Left lung (tissue), 10 donors: ENCODE data around the gene MINDY1. TPM values are rescaled to one million over a fixed set of nuclear protein-coding genes. Genes with fewer than 3 reads are reported as not detected.

Source experiments
- ATAC-seq: fragments of 200-7000 bp; cut with Tn5 transposase; one replicate; pipeline ENCODE4 v1.9.1; 2020; ENCODE audit warnings: moderate library complexity
- DNase-seq, 4 donors: peaks; one replicate each; pipeline ENCODE4 v3.0.0-alpha.2; 2013 to 2020
- H3K27ac ChIP-seq, 2 donors: fragments of 200-600 bp; sonication (generic) in 1 of 2; one replicate each; pipeline versions ENCODE4 v1.5.0 to v1.8.0; 2020 to 2021
- H3K27me3 ChIP-seq, 2 donors: fragments of 200-600 bp; sonication (generic) in 1 of 2; one replicate each; pipeline versions ENCODE4 v1.5.0 to v1.8.0; 2020 to 2021
- H3K36me3 ChIP-seq, 2 donors: fragments of 200-600 bp; sonication (generic) in 1 of 2; one replicate each; pipeline versions ENCODE4 v1.5.0 to v1.8.0; 2020 to 2021
- H3K4me1 ChIP-seq, 2 donors: fragments of 200-600 bp; one replicate each; pipeline ENCODE4 v1.8.0; 2021
- H3K4me3 ChIP-seq, 2 donors: fragments of 200-600 bp; sonication (generic) in 1 of 2; one replicate each; pipeline versions ENCODE4 v1.5.0 to v1.8.0; 2020 to 2021; ENCODE audit warnings: mild to moderate bottlenecking in 1 of 2
- H3K9me3 ChIP-seq, 2 donors: fragments of 200-600 bp; sonication (generic) in 1 of 2; one replicate each; pipeline versions ENCODE4 v1.5.0 to v1.8.0; 2020 to 2021
- intact Hi-C, 2 donors: fragments of 100-400 bp; cut with DNase I; formaldehyde crosslinking; loops; one replicate each; pipeline versions ENCODE4 v1.11.2 to v1.14.2; 2022
- polyA plus RNA-seq, 6 donors: library from polyadenylated mRNA; unstranded; fragments of 120-200 nt; gene quantifications; one replicate each; pipeline ENCODE4 v1.2.1, GENCODE V29; 2013; ENCODE audit not compliant: insufficient read length in 6 of 6
- total RNA-seq, 2 donors: library from RNA; stranded (reverse); fragmentation: NEBNext Ultra II Directional; extraction: Animal tissue kit (Norgen Biotek cat#: 25700); gene quantifications; one replicate each; pipeline ENCODE4 v1.2.1, GENCODE V29; 2021
- TF ChIP-seq, protein P1 (sequence below), 2 donors: fragments of 200-600 bp; sonication (generic) in 1 of 2; IDR thresholded peaks; one replicate each; pipeline versions ENCODE4 v1.5.0 to v1.8.0; 2021; ENCODE audit warnings: antibody characterized with exemption in 2 of 2
- donor health status: DM: no; HTN: yes; CAD: no.
- donor health status: DM: no; HTN: no; CAD: no.

MINDY1 gene
- total and polyA plus RNA-seq, 8 donors, result 26.0 to 53.8 (median 45.2) TPM

- DNase-seq (no peak), ATAC-seq (no peak)
- TF ChIP-seq, protein P1, sequence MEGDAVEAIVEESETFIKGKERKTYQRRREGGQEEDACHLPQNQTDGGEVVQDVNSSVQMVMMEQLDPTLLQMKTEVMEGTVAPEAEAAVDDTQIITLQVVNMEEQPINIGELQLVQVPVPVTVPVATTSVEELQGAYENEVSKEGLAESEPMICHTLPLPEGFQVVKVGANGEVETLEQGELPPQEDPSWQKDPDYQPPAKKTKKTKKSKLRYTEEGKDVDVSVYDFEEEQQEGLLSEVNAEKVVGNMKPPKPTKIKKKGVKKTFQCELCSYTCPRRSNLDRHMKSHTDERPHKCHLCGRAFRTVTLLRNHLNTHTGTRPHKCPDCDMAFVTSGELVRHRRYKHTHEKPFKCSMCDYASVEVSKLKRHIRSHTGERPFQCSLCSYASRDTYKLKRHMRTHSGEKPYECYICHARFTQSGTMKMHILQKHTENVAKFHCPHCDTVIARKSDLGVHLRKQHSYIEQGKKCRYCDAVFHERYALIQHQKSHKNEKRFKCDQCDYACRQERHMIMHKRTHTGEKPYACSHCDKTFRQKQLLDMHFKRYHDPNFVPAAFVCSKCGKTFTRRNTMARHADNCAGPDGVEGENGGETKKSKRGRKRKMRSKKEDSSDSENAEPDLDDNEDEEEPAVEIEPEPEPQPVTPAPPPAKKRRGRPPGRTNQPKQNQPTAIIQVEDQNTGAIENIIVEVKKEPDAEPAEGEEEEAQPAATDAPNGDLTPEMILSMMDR (IDR thresholded peaks at IDR 0.05), result no peak
- no peaks in the 10 kb centered on the region for H3K27me3 ChIP-seq
- peaks cover 0 to 100% of the 10 kb centered on the region in 2 donors for H3K36me3 ChIP-seq
- H3K4me3 ChIP-seq, result no peak overlapping the region
- intact Hi-C loops, result no loop called here
- H3K9me3 ChIP-seq, result no peaks in the 10 kb centered on the region
- no peak overlapping the region for H3K27ac ChIP-seq
- H3K4me1 ChIP-seq, result peaks cover 0 to 7% of the 10 kb centered on the region in 2 donors
Measured at GRCh38 chr1:150961756-150962155, 44.9 kb downstream of the MINDY1 start.

DNA sequence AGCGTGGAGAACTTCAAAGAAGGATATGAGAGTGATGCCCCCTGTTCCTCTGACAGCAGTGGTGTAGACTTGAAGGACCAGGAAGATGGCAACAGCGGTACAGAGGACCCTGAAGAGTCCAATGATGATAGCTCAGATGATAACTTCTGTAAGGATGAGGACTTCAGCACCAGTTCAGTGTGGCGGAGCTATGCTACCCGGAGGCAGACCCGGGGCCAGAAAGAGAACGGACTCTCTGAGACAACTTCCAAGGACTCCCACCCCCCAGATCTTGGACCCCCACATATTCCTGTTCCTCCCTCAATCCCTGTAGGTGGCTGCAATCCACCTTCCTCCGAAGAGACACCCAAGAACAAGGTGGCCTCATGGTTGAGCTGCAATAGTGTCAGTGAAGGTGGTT, 46.1 kb downstream of the MINDY1 start:
- Histone ChIP-seq H3K4me1 (peaks cover 0 to 7% of the 10 kb centered on the region in 2 donors), H3K9me3 (no peaks in the 10 kb centered on the region), H3K4me3 (no peak overlapping the region), H3K36me3 (peaks cover 0 to 100% of the 10 kb centered on the region in 2 donors), H3K27me3 (no peaks in the 10 kb centered on the region), H3K27ac (no peak overlapping the region)
- no peak for ATAC-seq
- intact Hi-C loops, result no loop called here
- no peak for DNase-seq
- TF ChIP-seq, protein P1 (IDR thresholded peaks at IDR 0.05), result no peak

DNA sequence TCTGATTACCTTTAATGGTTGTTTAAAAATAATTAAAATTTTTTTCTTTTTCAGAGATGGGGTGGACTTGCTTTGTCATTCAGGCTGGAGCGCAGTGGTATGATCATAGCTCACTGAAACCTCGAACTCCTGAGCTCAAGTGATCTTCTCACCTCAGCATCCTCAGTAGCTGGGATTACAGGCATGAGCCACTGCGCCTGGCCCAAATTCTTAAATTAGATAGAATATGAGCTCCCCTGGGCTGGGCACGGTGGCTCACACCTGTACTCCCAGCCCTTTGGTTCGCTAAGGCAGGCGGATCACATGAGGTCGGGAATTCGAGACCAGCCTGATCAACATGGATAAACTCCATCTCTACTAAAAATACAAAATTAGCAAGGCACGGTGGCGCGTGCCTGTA, 49.0 kb downstream of the MINDY1 start:
- intact Hi-C loops, result no loop called here
- TF ChIP-seq, protein P1 (IDR thresholded peaks at IDR 0.05), result no peak
- no peak for ATAC-seq

DNA sequence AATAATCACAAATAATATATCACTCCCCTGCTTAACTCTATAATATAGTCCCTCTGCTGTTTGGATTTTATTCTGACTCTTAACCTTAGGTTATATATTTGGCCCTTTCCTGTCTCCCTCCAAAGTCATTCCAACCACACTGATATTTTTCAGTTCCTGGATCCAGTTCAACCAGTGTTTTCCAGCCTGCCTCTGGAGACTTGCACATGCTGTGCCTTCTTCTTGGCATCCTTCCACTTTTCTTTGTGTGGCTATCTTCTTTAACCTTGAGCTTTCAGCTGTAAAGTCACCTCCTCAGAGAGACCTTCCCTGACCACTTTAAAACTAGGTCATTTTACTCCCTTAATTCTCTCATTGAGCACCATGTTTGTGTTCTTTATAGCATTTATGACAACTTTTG, 51.4 kb downstream of the MINDY1 start:
- H3K4me3 ChIP-seq, result no peak overlapping the region
- no peaks in the 10 kb centered on the region for H3K4me1 ChIP-seq
- H3K36me3 ChIP-seq, result peaks cover 0 to 100% of the 10 kb centered on the region in 2 donors
- ATAC-seq (no peak), DNase-seq (no peak)
- no peaks in the 10 kb centered on the region for H3K9me3 ChIP-seq
- TF ChIP-seq, protein P1 (IDR thresholded peaks at IDR 0.05), result no peak
- H3K27ac ChIP-seq, result no peak overlapping the region
- intact Hi-C loops, result no loop called here
- H3K27me3 ChIP-seq, result no peaks in the 10 kb centered on the region

More for the DNA sequence above, 49.0 kb downstream of the MINDY1 start:
- peaks cover 0 to 5% of the 10 kb centered on the region in 2 donors for H3K4me1 ChIP-seq
- no peak overlapping the region for H3K27ac ChIP-seq
- no peak overlapping the region for H3K4me3 ChIP-seq
- no peaks in the 10 kb centered on the region for H3K27me3 ChIP-seq
- no peaks in the 10 kb centered on the region for H3K9me3 ChIP-seq
- peaks cover 0 to 100% of the 10 kb centered on the region in 2 donors for H3K36me3 ChIP-seq
- DNase-seq, result no peak

- TF ChIP-seq, protein P1 (IDR thresholded peaks at IDR 0.05), result no peak
- Histone ChIP-seq H3K4me3 (no peak overlapping the region), H3K4me1 (no peaks in the 10 kb centered on the region), H3K9me3 (no peaks in the 10 kb centered on the region), H3K27ac (no peak overlapping the region), H3K27me3 (no peaks in the 10 kb centered on the region), H3K36me3 (peaks cover 0 to 100% of the 10 kb centered on the region in 2 donors)
- intact Hi-C loops, result no loop called here
- DNase-seq, result no peak
- no peak for ATAC-seq
Measured at GRCh38 chr1:150954708-150955107, 52.0 kb downstream of the MINDY1 start.

Other genes starting within 250 kb of the MINDY1 start
- 100 to 1,000 TPM; 320 to 473 TPM for gene CTSS, start 241.1 kb downstream of the MINDY1 start, total RNA-seq
- gene CTSS, start 241.1 kb downstream of the MINDY1 start, polyA plus RNA-seq, result 10 to 100 TPM; 21.1 to 32.6 (median 27.1) TPM
- gene CTSK, start 198.6 kb downstream of the MINDY1 start, total RNA-seq, result 10 to 100 TPM; 19.9 to 54.5 TPM
- gene CTSK, start 198.6 kb downstream of the MINDY1 start, polyA plus RNA-seq, result 10 to 100 TPM; 28.7 to 46.8 (median 36.0) TPM
- gene ARNT, start 130.3 kb downstream of the MINDY1 start, total RNA-seq, result 10 to 100 TPM; 42.9 to 49.8 TPM
- 10 to 100 TPM; 75.9 to 88.0 (median 79.7) TPM for gene ARNT, start 130.3 kb downstream of the MINDY1 start, polyA plus RNA-seq
- not detected for gene CTXND2, start 119.8 kb downstream of the MINDY1 start, total RNA-seq
- gene CTXND2, start 119.8 kb downstream of the MINDY1 start, polyA plus RNA-seq, result under 1 TPM in 1 of 6 donors, not detected in 5; 0.15 TPM
- 10 to 100 TPM; 33.1 to 49.7 TPM for gene SETDB1, start 80.5 kb downstream of the MINDY1 start, total RNA-seq
- gene SETDB1, start 80.5 kb downstream of the MINDY1 start, polyA plus RNA-seq, result 10 to 100 TPM; 83.6 to 96.6 (median 91.9) TPM
- 100 to 1,000 TPM; 325 to 359 TPM for gene CERS2, start 32.1 kb downstream of the MINDY1 start, total RNA-seq
- gene CERS2, start 32.1 kb downstream of the MINDY1 start, polyA plus RNA-seq, result 100 to 1,000 TPM; 213 to 272 (median 251) TPM
- gene ANXA9, start 24.6 kb downstream of the MINDY1 start, total RNA-seq, result 1 to 10 TPM; 1.1 to 2.4 TPM
- gene ANXA9, start 24.6 kb downstream of the MINDY1 start, polyA plus RNA-seq, result 10 to 100 TPM in 4 of 6 donors, 1 to 10 TPM in 2; 9.8 to 11.1 (median 10.2) TPM
- gene PRUNE1, start 1.5 kb upstream of the MINDY1 start, total RNA-seq, result 10 to 100 TPM; 15.1 to 18.1 TPM
- 10 to 100 TPM; 38.4 to 42.7 (median 38.8) TPM for gene PRUNE1, start 1.5 kb upstream of the MINDY1 start, polyA plus RNA-seq
- 1 to 10 TPM; 3.5 to 5.9 TPM for gene BNIPL, start 29.7 kb upstream of the MINDY1 start, total RNA-seq
- 10 to 100 TPM in 2 of 6 donors, 1 to 10 TPM in 4; 5.2 to 11.6 (median 9.4) TPM for gene BNIPL, start 29.7 kb upstream of the MINDY1 start, polyA plus RNA-seq
- 1 to 10 TPM; 3.9 to 6.1 TPM for gene C1orf56, start 40.8 kb upstream of the MINDY1 start, total RNA-seq
- gene C1orf56, start 40.8 kb upstream of the MINDY1 start, polyA plus RNA-seq, result 10 to 100 TPM in 3 of 6 donors, 1 to 10 TPM in 3; 8.6 to 11.2 (median 9.9) TPM
- 100 to 1,000 TPM; 104 to 125 TPM for gene CDC42SE1, start 52.7 kb upstream of the MINDY1 start, total RNA-seq
- gene CDC42SE1, start 52.7 kb upstream of the MINDY1 start, polyA plus RNA-seq, result 100 to 1,000 TPM in 5 of 6 donors, 10 to 100 TPM in 1; 99.1 to 133 (median 111) TPM
- gene MLLT11, start 53.5 kb upstream of the MINDY1 start, total RNA-seq, result 1 to 10 TPM; 1.7 to 2.9 TPM
- 10 to 100 TPM; 20.1 to 23.0 (median 22.4) TPM for gene MLLT11, start 53.5 kb upstream of the MINDY1 start, polyA plus RNA-seq
- gene GABPB2, start 63.9 kb upstream of the MINDY1 start, total RNA-seq, result 10 to 100 TPM; 11.3 to 12.7 TPM
- gene GABPB2, start 63.9 kb upstream of the MINDY1 start, polyA plus RNA-seq, result 10 to 100 TPM; 10.6 to 13.5 (median 13.0) TPM
- gene SEMA6C, start 139.7 kb upstream of the MINDY1 start, total RNA-seq, result 1 to 10 TPM; 3.9 to 8.9 TPM
- 10 to 100 TPM; 26.0 to 31.5 (median 27.7) TPM for gene SEMA6C, start 139.7 kb upstream of the MINDY1 start, polyA plus RNA-seq
- gene TNFAIP8L2, start 149.7 kb upstream of the MINDY1 start, total RNA-seq, result 10 to 100 TPM in 1 of 2 donors, 1 to 10 TPM in 1; 7.1 to 14.5 TPM
- 1 to 10 TPM; 2.5 to 3.3 (median 2.8) TPM for gene TNFAIP8L2, start 149.7 kb upstream of the MINDY1 start, polyA plus RNA-seq
- gene LYSMD1, start 159.0 kb upstream of the MINDY1 start, total RNA-seq, result 1 to 10 TPM; 5.8 to 8.7 TPM
- gene LYSMD1, start 159.0 kb upstream of the MINDY1 start, polyA plus RNA-seq, result 10 to 100 TPM; 15.3 to 20.4 (median 16.3) TPM
- gene SCNM1, start 159.2 kb upstream of the MINDY1 start, total RNA-seq, result 10 to 100 TPM; 29.7 to 35.0 TPM
- 10 to 100 TPM; 37.9 to 42.4 (median 39.7) TPM for gene SCNM1, start 159.2 kb upstream of the MINDY1 start, polyA plus RNA-seq
- gene TMOD4, start 169.1 kb upstream of the MINDY1 start, total RNA-seq, result under 1 TPM in 1 of 2 donors, not detected in 1; 0.97 TPM
- 1 to 10 TPM; 1.2 to 2.4 (median 1.8) TPM for gene TMOD4, start 169.1 kb upstream of the MINDY1 start, polyA plus RNA-seq
- 10 to 100 TPM; 40.5 to 41.3 TPM for gene VPS72, start 183.3 kb upstream of the MINDY1 start, total RNA-seq
- 10 to 100 TPM; 60.1 to 65.1 (median 62.8) TPM for gene VPS72, start 183.3 kb upstream of the MINDY1 start, polyA plus RNA-seq
- gene PIP5K1A, start 191.7 kb upstream of the MINDY1 start, total RNA-seq, result 10 to 100 TPM; 51.2 to 55.6 TPM
- 10 to 100 TPM; 62.1 to 73.3 (median 68.3) TPM for gene PIP5K1A, start 191.7 kb upstream of the MINDY1 start, polyA plus RNA-seq
- gene PSMD4, start 247.8 kb upstream of the MINDY1 start, total RNA-seq, result 100 to 1,000 TPM; 104 to 153 TPM
- gene PSMD4, start 247.8 kb upstream of the MINDY1 start, polyA plus RNA-seq, result 100 to 1,000 TPM; 141 to 158 (median 149) TPM